Effector CD8-positive, alpha-beta T cell (primary cell): Measurements from ENCODE around the gene PUS3.
A peak's percentile ranks its signal among the peaks of the same experiment; 100 is the strongest.

Experiments used
- DNase-seq: peaks from one replicate; lab custom pipeline; 2025; lab: John Stamatoyannopoulos, UW

Gene PUS3

DNA sequence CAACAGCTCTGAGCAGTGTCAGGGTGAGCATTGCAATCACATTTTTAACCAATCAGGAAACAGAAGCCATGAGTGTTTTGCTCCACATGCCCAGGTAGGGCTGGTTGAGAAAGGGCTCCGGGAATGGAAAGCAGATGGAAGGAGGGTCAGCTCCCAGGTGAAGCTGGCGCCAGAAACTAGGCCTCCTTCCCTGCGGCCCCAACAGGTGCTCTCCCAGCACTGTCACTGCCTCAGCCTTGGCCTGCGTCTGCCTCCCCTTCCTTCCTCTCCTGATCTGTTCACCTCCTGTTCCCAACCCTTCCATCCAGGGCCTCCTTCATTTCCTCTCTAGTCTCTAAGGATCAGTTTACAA, 38.2 kb upstream of the PUS3 start:
- DNase-seq, result no peak

DNA sequence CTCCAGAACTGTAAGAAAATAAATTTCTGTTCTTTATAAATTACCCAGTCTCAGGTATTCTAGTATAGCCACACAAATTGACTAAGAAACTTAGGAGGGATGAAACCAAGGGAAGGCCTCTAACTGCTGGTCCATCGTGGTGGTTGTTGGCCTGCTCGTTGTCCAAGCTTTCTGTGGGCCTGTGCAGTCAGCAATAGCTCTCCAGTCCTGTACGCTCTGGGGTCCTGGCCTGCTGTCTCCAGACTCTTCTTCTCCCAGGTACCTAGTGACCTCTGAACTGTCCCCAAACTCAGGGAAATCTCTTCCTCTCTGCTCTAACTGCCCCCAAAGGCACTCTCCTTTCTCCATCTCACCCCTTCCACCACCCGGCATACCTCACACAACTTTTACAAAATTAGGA, 37.1 kb upstream of the PUS3 start:
- no peak for DNase-seq

DNA sequence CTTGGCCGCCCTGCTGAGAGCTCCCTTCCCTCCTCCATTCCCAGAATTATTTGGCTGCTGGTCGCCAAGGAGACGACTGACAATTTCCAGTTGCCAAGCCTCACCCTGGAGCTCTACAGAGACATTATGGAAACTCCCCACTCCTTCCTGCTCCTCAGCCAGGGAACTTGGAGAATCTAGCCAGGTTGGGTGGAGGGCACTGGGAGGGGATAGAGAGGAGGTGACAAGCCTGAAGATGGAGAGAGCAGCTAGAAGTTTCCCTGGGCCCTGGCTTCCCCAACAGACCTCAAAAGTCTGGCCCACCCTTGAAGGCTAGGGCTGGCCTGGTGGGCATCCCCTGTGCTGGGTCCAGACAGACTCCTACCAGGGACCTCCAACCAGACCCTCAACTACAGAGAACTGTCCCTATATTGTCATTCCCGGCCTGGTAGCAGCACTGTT, 36.1 kb upstream of the PUS3 start:
- no peak for DNase-seq

DNA sequence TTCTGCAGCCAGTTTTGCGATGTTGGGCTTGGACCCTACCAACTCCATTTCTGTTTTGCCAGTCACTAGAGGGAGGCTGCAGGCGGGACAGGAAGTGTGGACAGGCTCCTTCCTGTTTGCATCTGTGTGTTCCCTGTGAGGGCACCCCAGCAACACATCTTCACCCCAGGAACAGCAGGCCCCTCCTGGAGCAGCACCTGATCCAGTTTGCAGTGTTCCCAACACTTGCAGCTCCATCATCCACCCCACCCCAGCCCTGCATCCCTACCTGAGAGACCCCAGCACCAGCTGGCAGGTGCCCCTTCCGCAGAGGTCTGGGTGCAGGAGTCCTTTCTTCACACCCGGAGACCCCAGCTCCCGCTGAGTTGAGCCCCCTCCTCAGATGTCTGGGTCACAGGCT, 35.4 kb upstream of the PUS3 start:
- DNase-seq, result no peak

DNA sequence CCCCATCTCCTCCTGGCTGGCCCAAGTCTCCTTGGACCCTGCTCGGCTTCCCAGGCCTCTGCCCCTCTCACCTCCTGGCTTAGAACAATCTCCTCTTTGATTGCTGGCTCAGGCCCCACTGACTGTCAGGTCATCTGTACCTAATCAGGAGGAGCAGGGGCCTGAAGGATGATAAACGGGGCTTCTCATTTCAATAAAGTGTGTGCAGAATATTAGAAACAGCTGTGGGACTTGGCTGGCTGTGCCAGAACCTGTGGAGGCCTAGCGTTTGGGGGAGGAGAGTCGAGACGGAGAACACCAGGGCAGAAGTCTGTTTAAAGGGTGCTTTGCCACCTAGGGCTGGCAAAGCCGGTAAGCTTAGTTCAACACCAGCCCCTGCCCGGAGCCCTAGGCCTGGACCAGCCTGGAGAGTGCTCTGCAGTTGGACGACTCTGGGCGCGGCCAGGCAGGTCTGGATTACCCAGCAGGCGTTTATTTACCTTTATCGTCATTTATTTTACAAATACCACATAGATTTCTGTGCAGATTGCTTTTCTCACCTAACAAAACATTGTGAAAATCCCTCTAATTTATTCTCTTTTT, 32.7 kb upstream of the PUS3 start:
- no peak for DNase-seq

DNA sequence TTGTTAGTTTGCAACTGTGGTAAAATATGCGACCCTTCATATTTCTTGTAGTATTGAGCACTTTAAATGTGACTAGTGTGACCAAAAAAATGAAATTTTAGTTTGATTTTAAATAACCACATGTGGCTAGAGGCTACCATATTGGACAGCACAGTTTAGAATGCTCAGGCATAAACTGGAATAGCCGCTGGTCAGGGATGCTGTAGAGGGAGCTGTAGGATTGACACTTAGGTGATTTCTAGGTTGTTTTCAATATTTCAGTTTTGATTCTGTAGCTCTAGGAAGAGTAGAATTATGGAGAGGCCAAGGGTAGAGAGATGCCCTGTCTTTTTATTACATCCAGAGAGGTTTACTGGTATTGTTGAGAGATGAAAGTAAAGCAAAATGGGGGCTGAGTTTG, 32.0 kb upstream of the PUS3 start:
- no peak for DNase-seq

DNA sequence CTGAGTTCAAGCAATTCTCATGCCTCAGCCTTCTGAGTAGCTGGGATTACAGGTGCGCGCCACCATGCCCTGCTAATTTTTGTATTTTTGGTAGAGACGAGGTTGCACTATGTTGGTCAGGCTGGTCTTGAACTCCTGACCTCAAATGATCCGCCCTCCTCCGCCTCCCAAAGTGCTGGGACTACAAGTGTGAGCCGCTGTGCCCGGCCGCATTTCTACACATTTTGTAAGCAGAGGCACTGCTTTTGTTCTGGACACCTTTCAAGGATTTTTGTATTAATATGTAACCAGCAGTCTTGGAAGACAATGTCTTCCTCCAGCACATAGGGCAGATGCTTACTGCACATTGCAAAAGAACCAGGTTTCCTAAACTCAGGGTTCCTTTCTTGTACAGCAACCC, 31.5 kb upstream of the PUS3 start:
- no peak for DNase-seq

DNA sequence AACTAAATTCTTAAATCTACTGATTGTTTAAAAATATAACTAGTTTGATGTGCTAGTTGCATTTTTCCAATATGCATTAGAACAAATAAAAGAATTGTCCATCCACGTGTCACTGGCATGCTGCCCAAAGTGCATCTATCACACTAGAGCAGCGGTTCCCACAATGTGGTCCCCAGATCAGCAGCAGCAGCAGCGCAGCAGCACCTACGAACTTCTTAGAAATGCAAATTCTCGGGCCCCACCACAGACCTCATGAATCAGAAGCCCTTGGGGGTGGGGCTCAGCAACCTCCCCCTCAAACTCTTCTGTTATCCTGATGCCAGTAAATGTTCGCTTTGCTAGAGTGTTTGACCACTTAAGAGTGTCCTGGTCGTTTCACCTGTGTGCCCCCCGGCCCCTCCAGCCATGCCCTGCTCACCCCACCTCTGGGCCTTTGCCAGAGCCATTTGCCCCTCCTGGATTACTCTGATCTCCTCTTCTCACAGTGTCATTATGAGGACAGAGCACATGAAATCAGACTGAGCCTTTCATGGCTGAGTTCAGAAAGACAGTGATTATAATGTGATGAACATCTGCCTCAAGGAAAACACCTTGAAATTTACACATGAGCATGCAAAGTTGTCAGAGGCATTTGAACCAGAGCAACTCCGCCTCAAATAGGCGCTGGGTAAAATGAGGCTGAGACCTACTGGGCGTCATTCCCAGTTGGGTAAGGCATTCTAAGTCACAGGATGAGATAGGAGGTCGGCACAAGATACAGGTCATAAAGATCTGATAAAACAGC, 30.2 kb upstream of the PUS3 start:
- no peak for DNase-seq

DNA sequence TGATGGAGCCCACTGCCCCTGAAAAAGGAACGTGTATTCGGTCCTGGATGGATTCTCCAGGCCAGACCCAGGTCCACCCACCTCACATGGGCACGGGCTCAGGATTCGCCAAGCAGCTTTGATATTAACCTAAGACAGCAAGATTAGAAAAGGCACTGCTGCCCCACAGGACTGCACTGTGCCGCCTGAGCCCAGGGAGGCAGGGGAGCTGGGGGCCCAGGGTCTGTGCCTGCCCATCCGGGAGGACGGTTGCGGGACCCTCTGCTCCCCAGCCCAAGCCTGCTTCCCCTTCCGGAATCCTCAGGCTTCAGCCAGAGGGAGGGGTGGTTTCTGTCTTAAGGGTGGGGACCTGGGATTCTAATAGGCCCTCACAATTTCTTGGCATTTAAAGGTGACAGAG, 29.3 kb upstream of the PUS3 start:
- no peak for DNase-seq

DNA sequence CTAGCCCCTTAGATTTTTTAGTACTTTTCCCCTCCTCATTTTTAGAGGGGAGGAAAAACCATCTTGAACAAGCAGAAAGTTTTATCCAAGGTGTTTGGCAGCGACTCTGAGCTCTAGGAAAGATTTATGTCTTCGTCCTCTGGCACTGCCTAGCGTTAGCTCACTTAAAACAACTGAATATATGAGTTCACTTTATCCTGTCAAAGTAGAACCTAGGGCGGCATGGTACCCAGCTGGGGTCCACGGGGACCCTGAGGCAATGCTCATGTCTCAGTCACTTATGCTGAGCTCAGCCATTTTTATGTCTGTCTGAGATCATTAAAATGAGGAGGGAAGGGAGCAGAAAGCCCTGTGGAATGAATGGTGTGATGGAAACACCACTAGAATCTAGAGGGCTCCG, 28.7 kb upstream of the PUS3 start:
- DNase-seq, result no peak

DNA sequence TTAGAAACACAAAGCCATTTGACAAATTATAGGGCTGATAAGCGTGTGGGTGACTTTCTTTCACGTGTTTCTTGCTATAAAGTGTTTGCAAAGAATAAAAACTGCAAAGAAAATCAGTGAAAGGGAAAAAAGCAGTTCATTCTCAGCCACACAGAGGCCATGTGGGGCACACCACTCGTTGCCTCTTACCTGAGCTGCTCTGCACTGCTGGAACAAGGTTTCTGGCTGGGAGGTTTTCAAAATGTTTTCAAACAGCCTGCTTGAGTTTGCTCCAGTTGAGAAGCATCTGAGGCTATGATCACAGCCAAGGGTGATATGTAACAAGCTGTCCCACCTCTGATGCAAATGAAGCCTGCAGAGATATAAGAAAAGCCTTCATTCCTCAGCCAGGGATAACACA, 28.1 kb upstream of the PUS3 start:
- no peak for DNase-seq

DNA sequence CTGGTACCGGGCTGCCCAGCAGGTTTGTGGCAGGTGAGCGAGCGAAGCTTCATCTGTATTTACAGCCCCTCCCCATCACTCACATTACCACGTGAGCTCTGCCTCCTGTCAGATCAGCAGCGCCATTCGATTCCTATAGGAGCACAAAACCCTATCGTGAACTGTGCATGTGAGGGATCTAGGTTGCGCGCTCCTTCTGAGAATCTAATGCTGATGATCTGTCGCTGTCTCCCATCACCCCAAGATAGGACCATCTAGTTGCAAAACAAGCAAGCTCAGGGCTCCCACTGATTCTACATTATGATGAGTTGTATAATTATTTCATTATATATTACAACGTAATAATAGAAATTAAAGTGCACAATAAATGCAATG, 27.1 kb upstream of the PUS3 start:
- no peak for DNase-seq

DNA sequence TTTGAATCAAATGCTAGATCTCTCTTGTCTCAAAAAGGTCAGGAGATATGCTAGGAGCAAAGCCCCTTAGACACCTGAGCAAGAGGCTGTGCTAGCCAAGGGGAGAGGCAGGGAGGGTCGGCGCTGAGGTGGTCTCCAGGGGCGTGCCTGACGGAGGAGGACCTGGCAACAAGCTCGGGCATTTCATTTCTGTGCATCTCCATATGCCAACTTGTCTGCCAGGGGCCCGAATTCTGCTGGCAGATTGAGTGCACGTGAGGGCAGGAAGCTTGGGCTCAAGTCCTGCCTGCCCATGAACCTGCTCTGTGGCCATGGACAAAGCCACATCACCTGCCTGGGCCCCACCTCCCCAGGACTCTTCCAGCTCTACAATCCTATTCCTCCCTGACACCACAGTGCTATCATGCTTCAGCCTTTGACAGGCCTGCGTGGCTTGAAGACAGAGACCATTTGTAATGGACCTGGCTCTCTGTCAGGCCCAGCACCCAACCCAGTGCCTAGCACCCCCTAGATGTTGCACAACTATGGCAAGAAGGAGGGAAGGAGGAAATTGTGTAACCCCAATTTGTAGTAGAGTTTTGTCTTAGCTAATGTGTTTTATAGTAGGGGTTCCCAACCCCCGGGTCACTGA, 26.6 kb upstream of the PUS3 start:
- no peak for DNase-seq

DNA sequence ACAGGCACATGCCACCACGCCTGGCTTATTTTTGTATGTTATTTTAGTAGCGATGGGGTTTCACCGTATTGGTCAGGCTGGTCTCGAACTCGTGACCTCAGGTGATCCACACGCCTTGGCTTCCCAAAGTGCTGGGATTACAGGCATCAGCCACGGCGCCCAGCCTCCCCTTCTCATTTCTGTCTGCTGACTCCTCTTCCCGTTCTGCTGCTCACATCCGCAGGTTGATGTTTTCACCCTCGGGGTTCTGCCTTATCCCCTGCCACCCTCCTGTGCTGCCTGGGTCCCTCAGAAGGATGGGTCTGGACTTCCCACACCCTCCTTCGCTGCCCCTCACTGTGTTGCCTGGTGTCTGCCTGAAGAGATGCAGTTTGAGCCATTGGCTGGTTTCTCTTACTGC, 23.7 kb upstream of the PUS3 start:
- DNase-seq, result no peak

DNA sequence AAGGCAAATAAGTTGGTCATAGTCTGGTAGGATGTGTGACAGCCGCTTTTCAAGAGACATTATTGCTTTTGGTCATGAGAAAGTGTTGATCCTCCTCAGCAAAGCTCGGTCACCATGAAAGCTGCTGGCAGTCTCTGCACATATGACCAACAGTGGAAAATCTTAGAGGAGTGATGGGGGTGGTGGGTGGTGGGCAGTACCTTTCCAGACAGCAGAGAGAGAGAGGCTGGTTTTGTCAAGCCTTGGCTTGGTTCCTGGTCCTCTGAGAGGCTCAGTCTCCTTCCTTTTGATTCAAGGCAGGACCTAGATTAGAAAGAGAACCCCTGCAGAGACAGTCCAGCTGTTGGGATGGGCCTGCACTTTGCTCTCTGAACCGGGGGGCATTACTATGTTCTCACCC, 22.8 kb upstream of the PUS3 start:
- no peak for DNase-seq

DNA sequence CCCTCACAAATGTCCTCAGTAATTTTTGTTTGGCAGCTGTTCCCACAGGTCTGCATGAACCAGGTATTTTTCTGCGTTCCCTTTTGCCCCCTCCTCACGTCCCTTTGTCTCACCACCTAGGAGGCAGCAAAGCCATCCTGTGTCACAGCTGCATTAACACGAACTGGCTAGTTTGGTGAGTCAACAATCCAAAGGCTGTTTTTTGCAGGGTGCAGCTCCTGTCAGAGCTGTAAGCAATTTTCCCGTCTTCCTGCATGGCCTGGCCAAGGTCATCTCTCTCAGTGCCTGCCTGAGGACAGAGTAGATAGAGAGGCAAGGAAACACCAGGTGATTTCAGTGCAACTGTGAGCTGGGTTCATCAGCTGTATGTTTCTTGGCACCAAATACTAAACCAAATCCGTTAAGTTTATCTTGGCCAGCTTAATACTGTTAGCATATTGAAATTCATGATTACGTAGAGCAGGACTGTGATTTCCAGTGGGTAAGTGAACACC, 22.3 kb upstream of the PUS3 start:
- DNase-seq, result no peak

DNA sequence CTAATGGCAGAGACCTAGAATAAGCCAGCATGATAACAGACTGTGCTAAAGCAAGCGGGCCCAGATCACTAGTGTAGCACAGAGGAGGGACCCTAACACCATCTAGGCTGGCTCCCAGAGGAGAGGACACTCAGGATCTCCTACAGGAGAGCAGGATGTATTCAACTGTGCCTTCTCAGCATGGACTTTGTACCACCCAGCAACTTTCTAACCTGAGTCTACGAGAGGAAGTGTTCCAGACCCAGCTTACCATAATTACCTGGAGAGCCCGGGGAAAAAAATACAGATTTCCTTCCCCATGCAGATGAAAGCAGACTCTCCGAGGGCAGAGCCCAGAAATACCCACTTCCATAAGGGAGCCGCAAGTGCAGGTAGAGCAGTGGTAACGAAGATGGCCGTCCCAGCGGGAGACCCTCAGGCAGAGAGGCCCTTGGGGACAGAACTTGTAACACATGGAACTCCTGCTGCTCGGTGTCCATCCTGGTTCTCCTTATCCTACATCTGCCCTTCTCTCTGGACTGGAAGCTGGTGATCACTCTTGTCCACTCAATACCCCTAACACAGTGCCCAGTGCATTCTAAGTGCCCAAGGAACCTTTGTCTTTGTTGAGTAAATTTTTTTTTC, 21.5 kb upstream of the PUS3 start:
- no peak for DNase-seq

DNA sequence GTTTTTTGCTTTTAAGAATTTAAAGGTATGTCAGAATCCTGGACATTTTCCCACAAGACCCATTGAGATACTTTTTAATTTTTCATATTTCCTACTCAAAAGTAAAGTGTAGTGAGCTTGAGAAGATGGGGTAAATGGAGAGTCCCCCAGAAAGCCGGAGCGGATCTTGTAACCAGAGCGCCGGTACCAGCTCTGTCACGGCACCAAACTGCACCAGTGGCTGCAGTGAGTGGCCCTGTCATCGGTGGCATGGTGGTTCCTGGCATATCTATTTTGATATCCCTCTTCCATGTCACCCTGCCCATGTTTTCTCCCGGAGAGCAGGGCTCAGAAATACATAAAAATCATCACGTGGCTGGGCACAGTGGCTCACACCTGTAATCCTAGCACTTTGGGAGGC, 20.6 kb upstream of the PUS3 start:
- no peak for DNase-seq

DNA sequence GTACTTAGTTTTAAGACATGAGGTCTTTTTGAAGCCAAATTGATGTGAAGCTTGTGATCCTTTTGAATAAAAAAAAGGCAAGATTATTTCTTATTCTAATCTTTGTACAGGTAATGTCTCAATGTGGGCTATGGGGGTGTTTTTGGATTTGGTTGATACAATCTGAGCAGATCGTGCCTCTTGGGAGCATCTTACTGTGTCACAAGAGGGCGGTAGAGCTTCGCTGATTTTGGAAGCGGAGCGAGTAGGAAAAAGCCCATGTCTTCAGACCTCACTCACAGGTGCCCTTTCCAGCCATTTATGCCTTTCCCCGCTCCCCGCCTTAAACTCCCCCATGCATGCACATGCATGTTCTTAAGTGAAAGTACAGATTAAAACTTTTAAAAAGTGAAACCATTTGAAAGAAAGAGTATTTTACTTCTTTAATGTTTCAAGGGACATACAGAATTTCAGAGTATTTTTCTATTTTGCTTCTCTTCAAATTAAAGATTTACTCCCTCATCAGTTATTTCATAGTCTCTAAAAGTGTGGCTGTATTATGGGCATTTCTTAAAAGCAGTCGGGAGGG, 20.1 kb upstream of the PUS3 start:
- DNase-seq, result peak; percentile 31

DNA sequence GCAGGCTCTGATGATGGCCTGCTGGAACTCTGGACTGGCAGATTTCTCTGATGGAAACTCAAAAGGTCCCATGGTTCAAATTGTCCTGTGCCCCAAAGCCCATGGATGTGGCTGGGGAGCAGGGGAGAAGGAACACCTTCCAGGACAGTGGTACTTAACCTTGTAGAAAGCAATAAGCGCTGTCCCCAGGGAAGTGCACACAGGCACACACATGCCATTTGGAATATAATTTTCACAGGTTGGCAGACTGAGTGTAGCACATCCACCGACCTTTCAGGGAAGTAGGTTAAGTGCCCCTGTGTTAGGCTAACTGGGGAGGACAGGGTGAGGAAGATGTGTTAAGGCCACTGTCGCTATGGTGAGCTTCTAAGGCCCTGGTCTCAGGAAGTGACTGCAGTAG, 19.1 kb upstream of the PUS3 start:
- DNase-seq, result no peak

DNA sequence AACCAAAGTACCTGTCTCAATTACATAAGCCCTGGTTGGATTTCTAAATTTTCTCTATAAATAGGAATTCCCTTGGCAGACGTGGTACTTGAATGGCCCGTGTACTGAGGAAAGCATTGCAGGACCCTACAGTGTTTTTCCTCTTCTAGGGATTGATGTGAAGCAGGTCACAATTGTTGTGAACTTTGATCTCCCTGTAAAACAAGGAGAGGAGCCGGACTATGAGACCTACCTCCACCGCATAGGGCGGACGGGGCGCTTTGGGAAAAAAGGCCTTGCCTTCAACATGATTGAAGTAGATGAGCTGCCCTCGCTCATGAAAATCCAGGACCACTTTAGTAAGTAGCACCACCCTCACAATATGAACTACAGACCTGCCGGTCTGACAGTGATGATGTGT, 18.0 kb upstream of the PUS3 start:
- no peak for DNase-seq

DNA sequence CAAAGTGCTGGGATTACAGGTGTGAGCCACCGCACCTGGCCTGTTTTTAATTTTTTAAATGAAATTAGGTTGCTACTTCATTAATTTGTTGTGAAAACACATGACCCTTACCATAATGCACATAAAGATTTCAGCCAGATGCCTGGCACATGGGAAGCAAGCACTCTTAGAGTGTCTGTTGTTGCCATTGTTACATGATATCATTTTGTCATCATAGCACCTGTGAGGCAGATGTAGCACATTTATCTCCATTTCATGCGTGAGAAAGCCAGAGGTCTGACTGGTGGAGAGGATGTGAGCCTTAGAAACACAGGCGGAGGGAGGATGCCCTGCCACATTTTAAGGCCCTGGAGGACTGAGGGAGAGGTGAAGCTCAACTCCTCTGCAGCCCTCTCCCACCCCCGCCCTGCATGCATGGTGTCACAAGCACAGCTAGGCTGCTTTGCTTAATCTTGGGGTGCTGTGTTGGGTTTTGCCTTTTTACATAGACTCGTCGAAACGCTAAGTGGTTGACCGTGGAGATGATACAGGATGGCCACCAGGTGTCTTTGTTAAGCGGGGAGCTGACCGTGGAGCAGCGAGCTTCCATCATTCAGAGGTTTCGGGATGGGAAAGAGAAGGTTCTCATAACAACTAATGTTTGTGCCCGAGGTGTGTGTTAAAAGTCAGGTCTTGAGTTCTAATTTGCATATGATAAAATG, 15.3 kb upstream of the PUS3 start:
- DNase-seq, result no peak
